DND-41 (cell line): Measurements from ENCODE around the gene FBXL19.

Source experiments
- ATAC-seq: fragments of 200-7000 bp; cut with Tn5 transposase; 3 replicates; pipeline ENCODE4 v1.9.1; 2021; ENCODE audit warnings: low read depth; ENCODE audit not compliant: insufficient read depth
- DNase-seq: peaks from one replicate; pipeline ENCODE4 v3.0.0-alpha.2; 2020
- H2AFZ ChIP-seq: 2 replicates; pipeline ENCODE4 v1.6.0; 2012; ENCODE audit warnings: low read depth, low read length
- H3K27ac ChIP-seq: 2 replicates; pipeline ENCODE4 v1.5.1; 2012; ENCODE audit warnings: low read length, inconsistent platforms
- H3K27me3 ChIP-seq: fragments of 200-600 bp; sonication (generic); 2 replicates; pipeline ENCODE4 v1.6.0; 2012; ENCODE audit warnings: low read length, mild to moderate bottlenecking, inconsistent platforms; ENCODE audit not compliant: insufficient read depth, poor library complexity
- H3K36me3 ChIP-seq: 2 replicates; pipeline ENCODE4 v1.5.1; 2012; ENCODE audit warnings: low read length, inconsistent platforms; ENCODE audit not compliant: insufficient read depth
- H3K4me1 ChIP-seq: 2 replicates; pipeline ENCODE4 v1.5.1; 2012; ENCODE audit warnings: mild to moderate bottlenecking, low read length; ENCODE audit not compliant: insufficient read depth
- H3K4me2 ChIP-seq: 2 replicates; pipeline ENCODE4 v1.6.0; 2012; ENCODE audit warnings: mild to moderate bottlenecking, moderate library complexity, low read length, inconsistent platforms; ENCODE audit not compliant: insufficient read depth
- H3K4me3 ChIP-seq, 2 experiments: fragments of 200-600 bp in 1 of 2; shearing (Covaris generic) in 1 of 2; 2 replicates each; pipeline ENCODE4 v1.5.1; 2012 to 2016; ENCODE audit warnings: inconsistent platforms in 2 of 2, low read length in 2 of 2, mild to moderate bottlenecking in 2 of 2, low read depth in 1 of 2, moderate library complexity in 1 of 2
- H3K79me2 ChIP-seq: 2 replicates; pipeline ENCODE4 v1.6.0; 2012; ENCODE audit warnings: low read length, inconsistent platforms; ENCODE audit not compliant: insufficient read depth
- H3K9ac ChIP-seq: 2 replicates; pipeline ENCODE4 v1.6.0; 2012; ENCODE audit warnings: low read depth, mild to moderate bottlenecking, inconsistent platforms, low read length, moderate library complexity
- H3K9me3 ChIP-seq: 2 replicates; pipeline ENCODE4 v1.5.1; 2012; ENCODE audit warnings: low read length, moderate library complexity, mild to moderate bottlenecking, inconsistent platforms; ENCODE audit not compliant: insufficient read depth, severe bottlenecking
- H4K20me1 ChIP-seq: 2 replicates; pipeline ENCODE4 v1.6.0; 2012; ENCODE audit warnings: low read length; ENCODE audit not compliant: insufficient read depth
- EZH2 ChIP-seq: IDR thresholded peaks from 3 replicates; pipeline ENCODE4 v1.6.1; 2012; ENCODE audit warnings: borderline replicate concordance, low read depth, mild to moderate bottlenecking, moderate library complexity, low read length, inconsistent platforms; ENCODE audit not compliant: severe bottlenecking
- TF ChIP-seq, protein P1 (sequence below): IDR thresholded peaks from 2 replicates; pipeline ENCODE4 v1.5.1; 2012; ENCODE audit warnings: borderline replicate concordance, low read length, moderate library complexity, mild to moderate bottlenecking; ENCODE audit not compliant: poor library complexity, severe bottlenecking; ENCODE audit errors: extremely low read depth

The FBXL19 gene

DNA sequence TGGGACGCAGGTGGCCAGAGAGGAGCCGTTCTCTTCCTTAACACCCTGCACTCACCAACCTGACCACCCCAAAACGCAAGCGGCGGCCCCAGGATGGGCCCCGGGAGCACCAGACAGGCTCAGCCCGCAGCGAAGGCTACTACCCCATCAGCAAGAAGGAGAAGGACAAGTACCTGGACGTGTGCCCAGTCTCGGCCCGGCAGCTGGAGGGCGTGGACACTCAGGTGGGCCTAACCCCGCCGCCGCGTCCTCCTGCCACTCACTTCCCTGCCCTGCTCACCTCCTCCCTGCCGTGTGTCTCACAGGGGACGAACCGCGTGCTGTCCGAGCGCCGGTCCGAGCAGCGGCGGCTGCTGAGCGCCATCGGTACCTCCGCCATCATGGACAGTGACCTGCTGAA lies 57.1 kb downstream of the FBXL19 start:
- H3K4me3 ChIP-seq, result no peak overlapping the region
- H3K27ac ChIP-seq, result no peak overlapping the region
- peaks cover 13% of the 10 kb centered on the region for H4K20me1 ChIP-seq
- no peaks in the 10 kb centered on the region for H3K27me3 ChIP-seq
- H3K4me2 ChIP-seq, result no peak overlapping the region
- no peak for TF ChIP-seq EZH2
- TF ChIP-seq, protein P1, sequence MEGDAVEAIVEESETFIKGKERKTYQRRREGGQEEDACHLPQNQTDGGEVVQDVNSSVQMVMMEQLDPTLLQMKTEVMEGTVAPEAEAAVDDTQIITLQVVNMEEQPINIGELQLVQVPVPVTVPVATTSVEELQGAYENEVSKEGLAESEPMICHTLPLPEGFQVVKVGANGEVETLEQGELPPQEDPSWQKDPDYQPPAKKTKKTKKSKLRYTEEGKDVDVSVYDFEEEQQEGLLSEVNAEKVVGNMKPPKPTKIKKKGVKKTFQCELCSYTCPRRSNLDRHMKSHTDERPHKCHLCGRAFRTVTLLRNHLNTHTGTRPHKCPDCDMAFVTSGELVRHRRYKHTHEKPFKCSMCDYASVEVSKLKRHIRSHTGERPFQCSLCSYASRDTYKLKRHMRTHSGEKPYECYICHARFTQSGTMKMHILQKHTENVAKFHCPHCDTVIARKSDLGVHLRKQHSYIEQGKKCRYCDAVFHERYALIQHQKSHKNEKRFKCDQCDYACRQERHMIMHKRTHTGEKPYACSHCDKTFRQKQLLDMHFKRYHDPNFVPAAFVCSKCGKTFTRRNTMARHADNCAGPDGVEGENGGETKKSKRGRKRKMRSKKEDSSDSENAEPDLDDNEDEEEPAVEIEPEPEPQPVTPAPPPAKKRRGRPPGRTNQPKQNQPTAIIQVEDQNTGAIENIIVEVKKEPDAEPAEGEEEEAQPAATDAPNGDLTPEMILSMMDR, result no peak
- H3K9me3 ChIP-seq, result no peaks in the 10 kb centered on the region
- no peak overlapping the region for H2AFZ ChIP-seq
- H3K36me3 ChIP-seq, result peaks cover 88% of the 10 kb centered on the region
- no peak for ATAC-seq
- no peak overlapping the region for H3K9ac ChIP-seq
- H3K79me2 ChIP-seq, result no peaks in the 10 kb centered on the region
- no peak for DNase-seq
- no peaks in the 10 kb centered on the region for H3K4me1 ChIP-seq

DNA sequence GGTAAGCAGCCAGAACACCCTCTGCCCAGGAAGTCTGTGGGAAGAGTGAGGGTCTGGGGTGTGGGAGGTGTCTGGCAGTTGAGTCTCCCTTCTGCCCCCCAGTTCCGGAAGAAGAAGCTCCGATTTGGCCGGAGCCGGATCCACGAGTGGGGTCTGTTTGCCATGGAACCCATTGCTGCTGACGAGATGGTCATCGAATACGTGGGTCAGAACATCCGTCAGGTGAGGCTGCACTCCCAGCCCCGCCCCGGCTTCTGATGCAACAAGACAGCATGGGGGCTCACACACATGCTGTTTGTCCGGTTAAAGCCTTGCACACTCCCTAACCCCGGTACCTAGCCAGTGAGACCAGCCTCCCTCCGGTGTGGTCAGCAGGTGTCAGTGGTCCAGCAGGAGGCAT lies 57.6 kb downstream of the FBXL19 start:
- peaks cover 13% of the 10 kb centered on the region for H4K20me1 ChIP-seq
- DNase-seq (no peak), ATAC-seq (no peak)
- H3K27ac ChIP-seq, result no peak overlapping the region
- no peak overlapping the region for H3K4me3 ChIP-seq
- H3K9me3 ChIP-seq, result no peaks in the 10 kb centered on the region
- H3K4me2 ChIP-seq, result no peak overlapping the region
- TF ChIP-seq EZH2, result no peak
- TF ChIP-seq, protein P1, result no peak
- peaks cover 88% of the 10 kb centered on the region for H3K36me3 ChIP-seq
- no peaks in the 10 kb centered on the region for H3K27me3 ChIP-seq
- H3K9ac ChIP-seq, result no peak overlapping the region
- no peaks in the 10 kb centered on the region for H3K79me2 ChIP-seq
- no peak overlapping the region for H2AFZ ChIP-seq
- H3K4me1 ChIP-seq, result no peaks in the 10 kb centered on the region

DNA sequence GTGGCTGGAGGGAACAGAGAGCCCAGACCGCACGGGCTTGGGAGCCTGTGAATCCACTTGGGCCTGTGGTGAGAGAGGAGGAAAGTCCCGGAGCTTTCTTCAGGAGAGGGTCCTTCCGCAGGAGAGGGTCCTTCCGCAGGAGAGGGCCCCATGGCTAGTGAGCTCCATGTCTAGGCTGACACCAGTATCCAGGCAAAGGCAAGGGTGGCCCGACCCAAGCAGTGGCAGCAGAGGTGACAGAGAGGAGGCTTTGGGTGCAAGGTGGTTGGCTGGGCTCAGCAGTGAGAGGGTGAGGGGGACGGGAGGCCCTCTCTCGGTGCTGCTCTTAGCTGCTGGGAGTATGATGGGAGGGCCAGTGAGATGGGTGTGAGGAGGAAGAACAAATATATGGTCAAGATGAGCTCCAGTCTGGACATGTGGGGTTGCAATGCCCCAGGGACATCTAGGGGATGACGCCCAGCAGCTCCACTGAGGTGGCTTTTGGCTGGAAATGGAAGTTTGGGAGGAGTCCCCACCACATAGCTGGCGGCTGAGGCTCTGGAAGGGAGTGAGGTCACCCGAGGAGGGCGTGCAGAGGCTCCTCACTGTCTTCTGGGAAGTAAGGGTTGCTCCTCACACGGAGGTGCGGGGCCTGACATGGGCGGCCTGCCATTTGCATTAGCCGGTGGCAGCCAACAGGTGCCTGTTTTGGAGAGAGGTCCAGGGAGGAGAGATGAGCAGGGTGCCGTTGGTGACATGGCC lies 59.3 kb downstream of the FBXL19 start:
- DNase-seq, result no peak
- Histone ChIP-seq H4K20me1 (peaks cover 4% of the 10 kb centered on the region; the same call in 1 of the 2 replicates), H3K9ac (no peak overlapping the region), H3K4me1 (no peaks in the 10 kb centered on the region), H3K79me2 (no peaks in the 10 kb centered on the region), H3K4me2 (no peak overlapping the region), H2AFZ (no peak overlapping the region), H3K27ac (no peak overlapping the region), H3K4me3 (no peak overlapping the region), H3K9me3 (no peaks in the 10 kb centered on the region), H3K27me3 (no peaks in the 10 kb centered on the region), H3K36me3 (peaks cover 76% of the 10 kb centered on the region)
- TF ChIP-seq EZH2, result no peak
- TF ChIP-seq, protein P1, result no peak
- ATAC-seq, result no peak
